Activated naive CD4-positive, alpha-beta T cell treated with anti-CD3 and anti-CD28 coated beads, Interleukin-2, amount 10 ng/mL, durations not matched to agents 7 days and 5 days (primary cell): Measurements from ENCODE around the gene GNA14.
"Not testable (repeated sequence)": the region's sequence is repeated elsewhere in the genome, so short reads cannot be mapped to it uniquely, and the experiment has no call there.

Experiments used
- CTCF ChIA-PET: fragments of 350-600 bp; sonication (Branson Sonifier 250); formaldehyde crosslinking; loops from one replicate; lab custom pipeline; 2021; ENCODE audit warnings: antibody characterized with exemption; lab: Charles Lee
- DNase-seq: peaks from one replicate; pipeline ENCODE4 v3.0.0-alpha.2; 2020
- H3K27ac Mint-ChIP-seq: one replicate; pipeline ENCODE4 v1.8.0; 2021; ENCODE audit warnings: mild to moderate bottlenecking, moderate library complexity, mixed read lengths
- H3K27me3 Mint-ChIP-seq: one replicate; pipeline ENCODE4 v1.8.0; 2021; ENCODE audit warnings: mild to moderate bottlenecking, mixed read lengths
- H3K36me3 Mint-ChIP-seq: one replicate; pipeline ENCODE4 v1.8.0; 2021; ENCODE audit warnings: mixed read lengths
- H3K4me1 Mint-ChIP-seq: one replicate; pipeline ENCODE4 v1.8.0; 2021; ENCODE audit warnings: mixed read lengths
- H3K4me3 Mint-ChIP-seq: one replicate; pipeline ENCODE4 v1.8.0; 2021; ENCODE audit warnings: mild to moderate bottlenecking, moderate library complexity, mixed read lengths
- H3K9me3 Mint-ChIP-seq: one replicate; pipeline ENCODE4 v1.8.0; 2021; ENCODE audit warnings: mixed read lengths

Gene GNA14

GRCh38 chr9:77588271-77588937 lies 59.7 kb downstream of the GNA14 start:
- CTCF ChIA-PET: no interaction called here
- H3K27ac Mint-ChIP-seq: no peak overlapping the region
- no peak for DNase-seq

GRCh38 chr9:77587851-77588250 lies 60.3 kb downstream of the GNA14 start:
- Mint-ChIP-seq H3K4me3 (no peak overlapping the region), H3K9me3 (no peaks in the 10 kb centered on the region), H3K4me1 (peaks cover 2% of the 10 kb centered on the region), H3K27ac (no peak overlapping the region), H3K27me3 (peaks cover 4% of the 10 kb centered on the region), H3K36me3 (no peaks in the 10 kb centered on the region)
- CTCF ChIA-PET: no interaction called here
- no peak for DNase-seq

More at GRCh38 chr9:77588271-77588937, 59.7 kb downstream of the GNA14 start:
- peaks cover 4% of the 10 kb centered on the region for H3K27me3 Mint-ChIP-seq
- peaks cover 2% of the 10 kb centered on the region for H3K4me1 Mint-ChIP-seq
- no peak overlapping the region for H3K4me3 Mint-ChIP-seq
- no peaks in the 10 kb centered on the region for H3K36me3 Mint-ChIP-seq
- H3K9me3 Mint-ChIP-seq: no peaks in the 10 kb centered on the region

GRCh38 chr9:77587042-77587441 lies 61.1 kb downstream of the GNA14 start:
- Mint-ChIP-seq H3K9me3 (no peaks in the 10 kb centered on the region), H3K27me3 (peaks cover 4% of the 10 kb centered on the region), H3K27ac (no peak overlapping the region), H3K36me3 (no peaks in the 10 kb centered on the region), H3K4me3 (no peak overlapping the region), H3K4me1 (peaks cover 2% of the 10 kb centered on the region)
- CTCF ChIA-PET: no interaction called here
- DNase-seq: no peak

GRCh38 chr9:77586591-77586990 lies 61.5 kb downstream of the GNA14 start:
- Mint-ChIP-seq H3K36me3 (no peaks in the 10 kb centered on the region), H3K4me3 (no peak overlapping the region), H3K27ac (no peak overlapping the region), H3K9me3 (no peaks in the 10 kb centered on the region), H3K4me1 (peaks cover 2% of the 10 kb centered on the region), H3K27me3 (peaks cover 4% of the 10 kb centered on the region)
- DNase-seq: no peak
- CTCF ChIA-PET: no interaction called here

GRCh38 chr9:77585335-77585786 lies 62.8 kb downstream of the GNA14 start:
- H3K4me1 Mint-ChIP-seq: peaks cover 2% of the 10 kb centered on the region
- no peaks in the 10 kb centered on the region for H3K36me3 Mint-ChIP-seq
- peaks cover 4% of the 10 kb centered on the region for H3K27me3 Mint-ChIP-seq
- H3K4me3 Mint-ChIP-seq: no peak overlapping the region
- CTCF ChIA-PET: no interaction called here
- no peaks in the 10 kb centered on the region for H3K9me3 Mint-ChIP-seq
- H3K27ac Mint-ChIP-seq: no peak overlapping the region
- DNase-seq: no peak

GRCh38 chr9:77584927-77585326 lies 63.2 kb downstream of the GNA14 start:
- H3K9me3 Mint-ChIP-seq, CTCF ChIA-PET, H3K27me3 Mint-ChIP-seq, H3K36me3 Mint-ChIP-seq, H3K4me1 Mint-ChIP-seq, H3K4me3 Mint-ChIP-seq, H3K27ac Mint-ChIP-seq, DNase-seq: not testable (repeated sequence)

- CTCF ChIA-PET: no interaction called here
- no peaks in the 10 kb centered on the region for H3K27me3 Mint-ChIP-seq
- H3K4me1 Mint-ChIP-seq: no peaks in the 10 kb centered on the region
- H3K9me3 Mint-ChIP-seq: no peaks in the 10 kb centered on the region
- H3K4me3 Mint-ChIP-seq: no peak overlapping the region
- H3K36me3 Mint-ChIP-seq: no peaks in the 10 kb centered on the region
- DNase-seq: no peak
- H3K27ac Mint-ChIP-seq: no peak overlapping the region
These were observed 65.1 kb downstream of the GNA14 start for GRCh38 chr9:77582961-77583576.

GRCh38 chr9:77582525-77582924 lies 65.6 kb downstream of the GNA14 start:
- Mint-ChIP-seq H3K27me3 (no peaks in the 10 kb centered on the region), H3K4me3 (no peak overlapping the region), H3K9me3 (no peaks in the 10 kb centered on the region), H3K4me1 (no peaks in the 10 kb centered on the region), H3K27ac (no peak overlapping the region), H3K36me3 (no peaks in the 10 kb centered on the region)
- CTCF ChIA-PET: no interaction called here
- no peak for DNase-seq

GRCh38 chr9:77575785-77576184 lies 72.3 kb downstream of the GNA14 start:
- Mint-ChIP-seq H3K4me3 (no peak overlapping the region), H3K9me3 (no peaks in the 10 kb centered on the region), H3K4me1 (no peaks in the 10 kb centered on the region), H3K27ac (no peak overlapping the region), H3K36me3 (no peaks in the 10 kb centered on the region), H3K27me3 (no peaks in the 10 kb centered on the region)
- CTCF ChIA-PET: interaction anchor here (1.0 kb wide), 1 partner anchor 176 kb away, joined by 3 read pairs; no protein-coding TSS in a partner anchor
- DNase-seq: peak; percentile 43

GRCh38 chr9:77569335-77569734 lies 78.8 kb downstream of the GNA14 start:
- H3K27ac Mint-ChIP-seq: no peak overlapping the region
- no peak for DNase-seq
- no peak overlapping the region for H3K4me3 Mint-ChIP-seq
- no peaks in the 10 kb centered on the region for H3K9me3 Mint-ChIP-seq
- no peaks in the 10 kb centered on the region for H3K4me1 Mint-ChIP-seq
- CTCF ChIA-PET: no interaction called here
- peaks cover 6% of the 10 kb centered on the region for H3K27me3 Mint-ChIP-seq
- H3K36me3 Mint-ChIP-seq: no peaks in the 10 kb centered on the region

GRCh38 chr9:77563174-77563573 lies 84.9 kb downstream of the GNA14 start:
- H3K4me1 Mint-ChIP-seq: no peaks in the 10 kb centered on the region
- H3K27me3 Mint-ChIP-seq: peaks cover 13% of the 10 kb centered on the region
- no peak overlapping the region for H3K27ac Mint-ChIP-seq
- no peak for DNase-seq
- CTCF ChIA-PET: interaction anchor here (0.6 kb wide), 1 partner anchor 19 kb away, joined by 3 read pairs; no protein-coding TSS in a partner anchor
- H3K9me3 Mint-ChIP-seq: no peaks in the 10 kb centered on the region
- H3K36me3 Mint-ChIP-seq: no peaks in the 10 kb centered on the region
- no peak overlapping the region for H3K4me3 Mint-ChIP-seq

GRCh38 chr9:77562019-77562748 lies 85.9 kb downstream of the GNA14 start:
- Mint-ChIP-seq H3K27me3 (peaks cover 12% of the 10 kb centered on the region), H3K9me3 (no peaks in the 10 kb centered on the region), H3K4me1 (no peaks in the 10 kb centered on the region), H3K4me3 (no peak overlapping the region), H3K36me3 (no peaks in the 10 kb centered on the region), H3K27ac (no peak overlapping the region)
- no peak for DNase-seq
- CTCF ChIA-PET: no interaction called here

- Mint-ChIP-seq H3K4me1 (no peaks in the 10 kb centered on the region), H3K27ac (no peak overlapping the region), H3K27me3 (peaks cover 12% of the 10 kb centered on the region), H3K36me3 (no peaks in the 10 kb centered on the region), H3K9me3 (no peaks in the 10 kb centered on the region), H3K4me3 (no peak overlapping the region)
- CTCF ChIA-PET: no interaction called here
- no peak for DNase-seq
These were observed 86.6 kb downstream of the GNA14 start for GRCh38 chr9:77561331-77562018.

GRCh38 chr9:77556396-77556795 lies 91.7 kb downstream of the GNA14 start:
- no peak for DNase-seq
- Mint-ChIP-seq H3K4me1 (no peaks in the 10 kb centered on the region), H3K36me3 (no peaks in the 10 kb centered on the region), H3K27ac (no peak overlapping the region), H3K27me3 (peaks cover 7% of the 10 kb centered on the region), H3K4me3 (no peak overlapping the region), H3K9me3 (no peaks in the 10 kb centered on the region)
- CTCF ChIA-PET: interaction anchor here (1.6 kb wide), 1 partner anchor 100 kb away, joined by 6 read pairs; no protein-coding TSS in a partner anchor
